Measurements from ENCODE around the gene PLXDC2. TPM values are rescaled to one million over a fixed set of nuclear protein-coding genes. Genes with fewer than 3 reads are reported as not detected.

PLXDC2 gene
- total RNA-seq, 1 donor from 2014 or later, result 94.1 TPM

GRCh38 chr10:19840776-19841175, 24.5 kb downstream of the PLXDC2 start:
- Histone ChIP-seq H3K27ac (no peak overlapping the region), H3K4me3 (no peak overlapping the region), H3K9me3 (no peaks in the 10 kb centered on the region), H3K36me3 (no peaks in the 10 kb centered on the region), H3K4me1 (peaks cover 5 to 42% of the 10 kb centered on the region in 2 donors), H3K27me3 (no peaks in the 10 kb centered on the region)
- intact Hi-C loops (cut with DNase I), result no loop called here
- TF ChIP-seq CTCF (IDR thresholded peaks at IDR 0.05), result no peak
- no peak for DNase-seq (ENCODE audit: low spot score in 2 of 2)

GRCh38 chr10:19843487-19843886, 27.3 kb downstream of the PLXDC2 start:
- H3K27me3 ChIP-seq, result no peaks in the 10 kb centered on the region
- intact Hi-C loops (cut with DNase I), result no loop called here
- no peaks in the 10 kb centered on the region for H3K36me3 ChIP-seq
- H3K9me3 ChIP-seq, result no peaks in the 10 kb centered on the region
- H3K27ac ChIP-seq, result no peak overlapping the region
- H3K4me3 ChIP-seq, result no peak overlapping the region
- no peak for TF ChIP-seq CTCF (IDR thresholded peaks at IDR 0.05)
- H3K4me1 ChIP-seq, result peaks cover 8 to 44% of the 10 kb centered on the region in 2 donors
- DNase-seq (ENCODE audit: low spot score in 2 of 2), result no peak

GRCh38 chr10:19845503-19846368, 29.5 kb downstream of the PLXDC2 start:
- intact Hi-C loops (cut with DNase I), result no loop called here
- no peaks in the 10 kb centered on the region for H3K27me3 ChIP-seq
- TF ChIP-seq CTCF (IDR thresholded peaks at IDR 0.05), result no peak
- H3K27ac ChIP-seq, result peak overlapping the region in 1 of 2 donors; percentile 51
- no peak for DNase-seq (ENCODE audit: low spot score in 2 of 2)
- H3K36me3 ChIP-seq, result no peaks in the 10 kb centered on the region
- H3K4me3 ChIP-seq, result no peak overlapping the region
- peaks cover 8 to 39% of the 10 kb centered on the region in 2 donors for H3K4me1 ChIP-seq
- H3K9me3 ChIP-seq, result no peaks in the 10 kb centered on the region

- Histone ChIP-seq H3K9me3 (no peaks in the 10 kb centered on the region), H3K27ac (no peak overlapping the region), H3K27me3 (no peaks in the 10 kb centered on the region), H3K4me3 (no peak overlapping the region), H3K4me1 (peaks cover 8 to 35% of the 10 kb centered on the region in 2 donors), H3K36me3 (no peaks in the 10 kb centered on the region)
- intact Hi-C loops (cut with DNase I), result no loop called here
- no peak for TF ChIP-seq CTCF (IDR thresholded peaks at IDR 0.05)
- no peak for DNase-seq (ENCODE audit: low spot score in 2 of 2)
These were observed 31.1 kb downstream of the PLXDC2 start for GRCh38 chr10:19847321-19847720.

GRCh38 chr10:19848226-19848985, 32.2 kb downstream of the PLXDC2 start:
- no peaks in the 10 kb centered on the region for H3K27me3 ChIP-seq
- H3K27ac ChIP-seq, result no peak overlapping the region
- TF ChIP-seq CTCF (IDR thresholded peaks at IDR 0.05), result no peak
- no peak overlapping the region for H3K4me3 ChIP-seq
- H3K36me3 ChIP-seq, result no peaks in the 10 kb centered on the region
- no peaks in the 10 kb centered on the region for H3K9me3 ChIP-seq
- peaks cover 8 to 28% of the 10 kb centered on the region in 2 donors for H3K4me1 ChIP-seq
- no peak for DNase-seq (ENCODE audit: low spot score in 2 of 2)
- intact Hi-C loops (cut with DNase I), result no loop called here
